GOT3 (cell line): ENCODE measurements around the gene NUBP2.
"Not testable (repeated sequence)": the region's sequence is repeated elsewhere in the genome, so short reads cannot be mapped to it uniquely, and the experiment has no call there.

Experiments
- DNase-seq: peaks from one replicate; lab custom pipeline; 2025; ENCODE audit warnings: mixed read lengths; lab: John Stamatoyannopoulos, UW

NUBP2 gene

DNA sequence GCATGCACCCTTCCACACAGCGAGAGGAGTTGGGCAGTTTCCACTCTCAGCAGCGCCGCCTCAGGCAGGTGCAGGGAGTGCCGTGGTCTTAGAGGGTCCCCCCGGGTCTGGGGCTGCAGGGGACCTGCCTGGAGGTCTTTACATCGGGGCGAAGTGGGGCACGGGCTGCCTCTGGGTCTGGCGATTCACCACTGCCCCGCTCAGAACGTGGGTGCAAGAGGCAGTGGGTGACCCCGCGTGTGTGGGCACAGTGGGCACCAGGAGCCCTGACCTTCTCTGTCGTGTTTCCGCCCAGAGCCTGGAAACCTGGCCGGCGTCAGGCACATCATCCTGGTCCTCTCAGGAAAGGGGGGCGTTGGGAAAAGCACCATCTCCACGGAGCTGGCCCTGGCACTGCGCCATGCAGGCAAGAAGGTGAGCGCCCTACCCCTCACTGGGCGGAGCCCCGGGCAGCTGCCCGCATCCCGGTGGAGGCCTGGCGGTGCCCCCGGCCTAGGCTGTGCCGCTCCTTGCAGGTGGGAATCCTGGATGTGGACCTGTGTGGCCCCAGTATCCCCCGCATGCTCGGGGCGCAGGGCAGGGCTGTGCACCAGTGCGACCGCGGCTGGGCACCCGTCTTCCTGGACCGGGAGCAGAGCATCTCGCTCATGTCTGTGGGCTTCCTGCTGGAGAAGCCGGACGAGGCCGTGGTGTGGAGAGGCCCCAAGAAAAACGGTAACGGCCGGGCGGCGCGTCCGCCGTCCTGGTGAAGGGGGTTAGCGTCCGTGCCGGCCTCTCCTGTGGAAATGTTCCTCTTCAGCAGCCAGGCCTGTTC lies 3.7 kb downstream of the NUBP2 start:
- no peak for DNase-seq

DNA sequence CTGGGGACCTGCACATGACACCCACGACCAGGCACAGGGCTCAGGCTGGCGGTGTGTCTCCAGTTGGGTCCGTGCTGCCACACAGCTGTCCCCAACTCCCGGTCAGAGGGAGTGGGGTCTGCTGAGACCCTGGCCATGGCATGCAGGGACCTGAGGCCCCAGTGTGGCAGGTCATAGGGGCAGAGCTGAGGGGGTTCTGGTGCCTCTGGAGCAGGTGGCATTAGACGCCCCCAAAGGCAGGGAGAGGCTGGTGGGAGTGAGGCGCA lies 4.2 kb downstream of the NUBP2 start:
- DNase-seq: no peak

DNA sequence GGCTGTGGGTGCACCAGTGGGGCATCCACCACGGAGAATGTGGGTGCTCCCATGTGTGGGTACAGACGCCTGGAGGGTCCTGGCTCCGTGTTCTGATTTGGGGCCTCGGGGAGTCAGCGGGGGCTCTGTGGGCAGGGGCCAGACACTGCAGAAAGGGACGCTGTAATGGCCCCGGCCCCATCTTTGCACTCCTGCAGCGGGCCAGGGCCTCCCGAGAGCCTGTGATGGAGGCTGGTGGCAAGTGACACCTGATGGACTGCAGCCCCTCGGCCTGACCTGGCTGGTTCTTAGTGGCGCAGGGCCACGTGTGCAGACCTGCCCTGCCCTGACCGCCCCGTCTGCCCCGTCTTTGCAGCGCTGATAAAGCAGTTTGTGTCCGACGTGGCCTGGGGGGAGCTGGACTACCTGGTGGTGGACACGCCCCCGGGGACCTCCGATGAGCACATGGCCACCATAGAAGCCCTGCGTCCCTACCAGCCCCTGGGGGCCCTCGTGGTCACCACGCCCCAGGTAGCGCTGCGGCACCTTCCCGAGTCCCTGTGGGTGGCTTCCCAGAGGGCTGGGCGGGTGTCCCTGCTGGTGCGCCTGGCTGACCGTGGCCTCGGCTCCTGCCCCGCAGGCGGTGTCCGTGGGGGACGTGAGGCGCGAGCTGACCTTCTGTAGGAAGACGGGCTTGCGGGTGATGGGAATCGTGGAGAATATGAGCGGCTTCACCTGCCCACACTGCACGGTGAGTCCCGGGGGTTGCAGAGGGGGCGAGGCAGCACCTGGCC lies 4.7 kb downstream of the NUBP2 start:
- DNase-seq: no peak

DNA sequence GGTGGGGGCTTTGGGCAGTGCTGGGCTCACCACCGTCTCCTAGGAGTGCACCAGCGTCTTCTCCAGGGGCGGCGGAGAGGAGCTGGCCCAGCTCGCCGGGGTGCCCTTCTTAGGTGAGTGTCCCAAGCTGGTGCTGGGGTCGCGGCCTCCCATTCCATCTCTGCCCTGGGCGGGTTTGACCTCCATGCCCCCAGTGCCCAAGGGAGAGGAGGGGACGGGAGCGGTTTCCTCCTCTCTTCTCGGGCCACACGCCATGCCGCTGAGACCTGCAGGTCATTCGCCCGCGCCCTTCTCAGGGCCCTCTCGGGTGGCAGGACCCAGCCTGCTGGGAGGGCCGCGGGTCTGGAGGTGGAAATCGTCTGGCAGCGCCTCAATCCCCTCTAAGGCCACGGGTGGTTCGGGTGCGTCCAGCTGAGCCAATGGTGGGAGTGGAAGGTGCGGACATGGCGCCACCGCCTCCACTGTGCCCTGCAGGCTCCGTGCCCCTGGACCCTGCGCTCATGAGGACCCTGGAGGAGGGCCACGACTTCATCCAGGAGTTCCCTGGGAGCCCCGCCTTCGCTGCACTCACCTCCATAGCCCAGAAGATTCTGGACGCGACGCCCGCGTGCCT lies 5.4 kb downstream of the NUBP2 start:
- DNase-seq: no peak

DNA sequence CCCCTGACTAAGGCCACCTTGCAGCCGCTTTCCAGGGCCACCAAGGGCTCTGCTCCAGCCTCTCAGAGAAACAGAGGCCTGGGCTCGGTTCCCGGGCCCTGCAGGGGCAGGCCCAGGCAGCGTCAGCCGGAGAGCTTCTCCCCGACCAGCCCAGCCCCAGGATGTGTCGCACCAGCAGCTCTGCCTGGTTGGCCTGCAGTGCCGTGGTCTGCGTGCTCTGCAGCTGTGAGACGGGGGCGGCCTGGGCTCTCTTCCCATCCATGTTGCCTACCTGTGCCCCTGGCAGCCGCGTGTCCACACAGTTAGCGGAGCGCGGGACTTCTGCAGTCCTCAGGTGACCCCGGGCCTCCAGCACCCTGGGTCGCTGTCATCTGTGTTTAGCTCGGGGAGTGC lies 5.9 kb downstream of the NUBP2 start:
- no peak for DNase-seq

DNA sequence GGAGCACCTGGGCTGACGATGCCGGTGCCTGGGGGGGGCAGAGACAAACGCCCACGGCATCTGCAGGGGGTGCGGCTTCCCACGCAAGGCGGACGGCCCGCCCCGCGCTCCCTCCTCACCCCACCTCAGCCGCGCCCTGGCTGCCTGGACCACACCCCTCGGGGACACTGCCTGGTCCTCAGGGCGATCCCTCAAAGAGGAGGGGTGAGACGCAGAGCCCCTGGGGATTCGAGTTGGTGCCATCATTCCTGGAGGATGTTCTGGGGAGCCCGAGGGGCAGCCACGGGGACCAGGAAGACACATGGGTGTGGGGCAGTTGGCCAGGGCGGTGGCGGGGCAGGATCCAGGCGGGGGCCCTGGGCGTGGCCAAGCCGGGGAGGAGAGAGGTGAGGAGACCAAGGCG lies 6.9 kb downstream of the NUBP2 start:
- DNase-seq: no peak

DNA sequence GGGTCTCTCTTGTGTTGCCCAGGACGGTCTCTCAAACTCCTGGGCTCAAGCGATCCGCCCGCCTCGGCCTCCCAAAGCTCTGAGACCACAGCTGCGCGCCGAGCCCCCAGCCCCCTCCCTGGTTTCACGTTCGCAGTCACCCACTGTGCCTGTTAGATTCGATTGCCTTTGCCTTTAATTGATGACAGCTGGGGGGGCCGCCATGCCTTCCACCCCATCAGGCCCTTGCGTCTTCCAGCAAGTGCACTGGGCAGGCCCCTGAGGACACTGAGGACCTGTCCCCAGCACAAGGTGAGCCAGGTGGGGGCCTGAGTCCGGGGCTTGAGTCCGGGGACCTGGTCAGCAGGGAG lies 7.5 kb downstream of the NUBP2 start:
- DNase-seq: no peak

DNA sequence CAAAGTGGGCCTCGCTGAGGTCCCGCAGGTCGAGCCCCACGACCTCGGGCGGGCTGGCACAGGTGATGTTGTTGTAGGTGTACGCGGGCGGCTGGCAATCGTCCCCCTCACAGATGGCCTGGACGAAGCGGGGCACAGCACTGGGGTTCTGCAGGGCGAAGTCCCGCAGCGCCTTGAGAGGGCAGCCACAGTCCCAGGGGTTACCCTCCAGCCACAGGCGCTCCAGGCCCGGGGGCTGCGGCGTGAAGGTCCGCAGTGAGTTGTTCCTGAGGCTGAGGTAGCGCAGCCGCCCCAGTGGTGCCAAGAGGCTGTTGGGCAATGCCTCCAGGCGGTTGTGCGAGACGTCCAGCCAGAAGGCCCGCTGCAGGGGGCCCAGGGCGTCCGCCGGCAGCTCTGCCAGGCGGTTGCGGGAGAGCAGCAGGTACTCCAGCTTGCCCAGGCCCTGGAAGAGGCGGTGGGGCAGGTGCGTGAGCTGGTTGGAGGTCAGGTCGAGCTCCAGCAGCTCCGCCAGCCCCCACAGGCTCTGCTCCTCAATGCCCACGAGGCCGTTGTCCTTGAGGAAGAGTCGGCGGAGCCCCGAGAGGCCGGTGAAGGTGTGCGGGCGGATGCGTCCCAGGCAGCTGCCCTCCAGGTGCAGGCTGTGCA lies 8.0 kb downstream of the NUBP2 start:
- DNase-seq: no peak

DNA sequence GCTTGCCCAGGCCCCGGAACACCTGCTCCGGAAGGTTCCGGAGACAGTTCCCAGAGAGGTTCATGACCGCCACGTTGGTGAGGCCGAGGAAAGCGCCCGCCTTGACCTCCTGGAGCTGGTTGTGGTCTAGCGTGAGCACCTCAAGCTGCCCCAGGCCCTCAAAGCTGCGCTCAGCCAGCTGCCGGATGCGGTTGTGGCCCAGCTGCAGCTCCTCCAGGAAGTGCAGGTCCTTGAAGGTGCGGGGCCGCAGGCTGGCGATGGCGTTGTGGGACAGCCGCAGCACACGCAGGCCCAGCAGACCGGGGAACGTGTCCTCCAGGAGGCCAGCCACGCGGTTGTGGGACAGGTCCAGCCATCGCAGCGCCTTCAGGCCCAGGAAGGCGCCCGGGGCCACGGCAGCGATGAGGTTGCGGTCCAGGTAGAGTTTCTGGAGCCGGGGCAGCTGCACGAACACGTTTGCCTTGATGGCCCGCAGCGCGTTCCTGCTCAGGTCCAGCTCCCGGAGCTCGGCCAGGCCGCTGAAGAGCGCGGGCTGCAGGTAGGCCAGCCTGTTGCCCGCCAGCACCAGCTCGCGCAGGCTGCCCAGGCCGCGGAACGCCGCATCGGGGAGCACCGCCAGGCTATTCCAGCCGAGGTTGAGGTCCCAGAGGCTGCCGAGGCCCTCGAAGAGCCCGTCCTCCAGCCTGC lies 8.6 kb downstream of the NUBP2 start:
- no peak for DNase-seq

DNA sequence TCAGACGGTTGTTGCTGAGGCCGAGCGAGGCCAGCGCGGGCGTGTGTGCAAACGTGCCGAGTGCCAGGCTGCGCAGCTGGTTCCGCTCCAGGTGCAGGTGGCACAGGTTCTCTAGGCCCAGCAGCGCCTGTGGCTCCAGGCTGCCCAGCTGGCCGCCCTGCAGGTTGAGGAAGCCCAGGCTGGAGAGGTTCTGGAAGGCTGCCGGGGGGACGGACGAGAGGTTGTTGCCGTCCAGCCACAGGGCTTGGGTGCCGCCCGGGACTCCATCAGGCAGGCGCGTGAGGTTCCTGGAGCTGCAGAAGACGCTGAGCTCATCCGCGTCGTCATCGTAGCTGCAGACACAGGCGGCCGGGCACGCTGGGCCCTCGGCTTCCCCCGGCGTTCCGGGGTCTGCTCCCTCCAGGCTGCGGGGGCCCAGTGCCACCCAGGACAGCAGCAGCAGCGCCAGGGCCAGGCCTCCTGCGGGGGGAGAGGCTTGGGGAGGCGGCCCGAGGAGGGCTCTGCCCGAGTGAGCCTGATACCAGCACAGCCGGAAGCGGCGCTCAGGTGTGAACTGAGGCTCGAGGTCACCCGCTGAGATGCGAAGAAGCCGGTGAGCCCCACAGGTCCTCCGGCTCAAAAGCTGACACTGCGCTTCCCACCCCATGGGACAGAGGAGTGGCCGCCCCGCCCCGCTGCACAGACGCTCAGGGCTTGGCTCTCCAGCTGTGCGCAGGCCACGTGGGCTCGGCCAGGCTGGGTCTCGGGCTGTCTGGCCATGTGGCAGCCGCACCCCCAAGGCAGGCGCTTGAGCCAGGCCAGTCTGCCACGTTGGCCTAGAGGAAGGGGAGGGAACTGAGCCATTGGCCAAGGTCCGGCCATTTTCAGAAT lies 9.4 kb downstream of the NUBP2 start:
- DNase-seq: no peak

DNA sequence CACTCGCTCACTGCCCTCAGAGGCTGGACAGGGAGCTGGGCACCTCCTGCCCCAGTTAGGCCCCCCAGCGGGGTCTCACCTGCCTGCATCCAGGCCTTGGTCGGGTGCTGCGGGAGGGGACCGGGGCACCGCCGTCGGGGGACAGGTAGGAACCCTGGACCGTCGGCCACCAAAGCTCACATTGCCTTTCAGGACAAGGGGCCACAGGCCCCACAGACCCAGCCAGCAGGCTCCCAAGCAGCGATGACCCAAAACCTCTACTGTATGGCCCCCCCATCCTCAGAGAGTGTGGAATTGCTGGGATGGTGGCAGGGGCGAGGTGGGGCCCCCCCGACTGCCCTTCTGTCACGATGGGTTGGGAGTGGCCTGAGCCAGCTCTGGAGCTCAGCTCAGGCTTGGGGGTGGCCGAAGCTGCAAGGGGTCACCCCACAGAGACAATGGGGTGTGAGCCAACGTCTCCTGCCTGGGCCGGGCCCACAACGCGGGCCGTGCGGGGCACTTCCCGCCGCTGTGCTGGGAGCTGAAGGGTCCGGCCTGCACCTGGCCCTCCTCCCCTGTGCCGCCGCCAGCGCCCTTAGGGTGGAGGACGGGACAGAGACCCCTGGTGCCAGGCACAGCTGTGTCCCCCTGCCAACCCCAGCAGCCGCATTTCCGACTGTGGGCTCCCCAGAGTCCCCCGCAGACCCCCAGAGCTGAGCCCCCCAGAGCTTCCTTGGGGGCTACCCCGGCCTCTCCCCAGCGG lies 10.2 kb downstream of the NUBP2 start:
- no peak for DNase-seq

DNA sequence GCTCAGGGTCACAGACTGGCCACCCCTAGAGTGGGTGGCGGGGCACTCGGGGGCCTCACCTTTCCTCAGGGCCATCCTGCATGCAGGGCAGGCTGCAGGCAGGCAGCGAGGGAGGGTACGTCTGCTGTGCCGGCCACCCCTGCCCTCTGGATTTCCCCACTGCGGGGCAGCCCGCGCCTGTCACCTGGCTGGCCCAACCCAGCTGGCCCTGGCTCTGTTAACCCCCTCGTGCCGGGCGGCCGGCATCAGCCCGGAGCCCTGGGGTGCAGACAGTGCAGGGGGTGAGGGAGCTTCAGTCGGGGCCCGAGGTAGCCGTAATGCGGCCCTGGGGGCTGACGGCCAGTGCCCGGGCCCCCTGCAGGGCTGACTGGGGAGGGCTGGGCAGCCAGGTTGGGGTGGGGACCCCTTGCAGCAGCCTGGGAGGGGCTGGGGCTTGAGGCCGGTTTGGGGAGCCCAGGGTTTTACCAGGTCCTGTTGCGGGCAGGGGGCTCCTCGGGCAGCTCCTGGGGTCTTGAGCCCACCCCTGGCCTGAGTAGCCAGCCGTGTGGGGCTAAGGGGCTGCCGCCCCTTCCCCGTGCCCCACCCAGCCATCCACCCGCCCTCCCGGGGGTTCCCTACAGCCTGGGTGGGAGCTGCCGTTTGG lies 10.9 kb downstream of the NUBP2 start, which contains the start of gene IGFALS:
TSS of gene IGFALS (minus strand) at position 128 of the 643 bp plus-strand sequence. CDS start at position 75, 53 bp downstream.
- DNase-seq: no peak

DNA sequence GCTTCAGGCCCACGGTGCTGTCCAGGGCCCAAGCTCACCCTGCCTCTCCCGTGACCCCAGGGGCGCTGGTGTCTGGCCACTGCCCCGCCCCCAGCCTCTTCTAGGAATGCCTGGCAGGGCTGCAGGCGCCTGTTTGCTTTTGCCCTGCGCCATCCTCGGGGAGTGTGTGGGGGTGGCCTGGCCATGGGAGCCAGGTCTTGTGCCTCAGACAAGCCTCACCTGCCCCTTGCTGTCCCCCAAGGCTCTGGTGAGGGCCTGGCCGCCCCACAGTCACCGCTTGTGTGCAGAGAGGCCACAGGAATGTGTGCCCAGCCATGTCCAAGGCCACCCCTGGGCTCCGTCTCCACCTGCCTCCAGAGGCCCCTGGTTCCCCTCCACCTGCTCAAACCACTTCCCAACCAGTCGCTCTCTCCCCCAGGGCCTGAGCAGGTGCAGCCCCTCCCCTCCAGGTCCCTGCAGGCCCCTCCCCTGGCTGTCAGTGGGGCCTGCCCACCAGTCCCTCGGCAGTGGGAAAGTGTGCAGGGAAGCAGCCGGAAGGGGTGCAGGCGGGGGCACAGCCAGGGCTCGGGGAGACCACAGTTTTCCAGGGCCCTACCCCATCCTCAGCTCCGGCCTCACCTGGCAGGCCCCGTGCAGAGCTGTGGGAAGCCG lies 11.6 kb downstream of the NUBP2 start:
- DNase-seq: no peak

DNA sequence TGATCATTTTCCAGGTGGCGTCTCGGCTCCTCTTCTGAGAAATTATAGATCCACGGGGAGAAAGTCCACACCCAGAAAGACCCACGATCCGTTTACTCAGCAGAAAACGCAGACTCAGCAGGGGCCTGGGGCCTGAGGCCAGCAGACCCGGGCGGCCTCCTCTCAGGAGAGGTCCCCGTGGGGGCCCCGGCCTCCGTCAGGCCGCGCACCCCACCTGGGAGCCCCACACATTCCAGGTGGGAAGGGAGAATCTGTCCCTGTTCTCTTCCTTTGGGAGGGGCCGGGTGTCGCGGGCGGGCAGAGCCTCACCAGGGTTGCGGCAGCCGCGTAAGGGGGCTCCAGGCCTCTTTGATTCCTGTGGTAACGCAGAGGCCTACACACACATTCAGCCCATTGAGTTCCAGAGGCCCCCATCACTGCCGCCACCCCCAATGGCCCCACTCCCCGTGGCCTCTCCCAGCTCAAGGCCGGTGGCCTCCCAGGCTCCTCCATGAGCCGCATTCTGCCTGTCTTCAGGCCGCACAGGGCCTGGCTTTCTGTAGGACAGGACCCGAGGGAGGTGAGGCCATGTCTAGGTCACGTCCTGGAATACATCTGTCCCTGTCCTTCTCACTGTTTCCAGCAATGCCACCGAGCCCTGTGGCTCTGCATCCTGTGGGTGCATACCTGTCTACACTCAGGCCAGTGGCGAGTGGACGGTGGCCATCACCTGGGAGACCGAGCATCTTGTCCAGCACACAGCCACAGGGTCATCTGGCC lies 12.3 kb downstream of the NUBP2 start:
- no peak for DNase-seq

DNA sequence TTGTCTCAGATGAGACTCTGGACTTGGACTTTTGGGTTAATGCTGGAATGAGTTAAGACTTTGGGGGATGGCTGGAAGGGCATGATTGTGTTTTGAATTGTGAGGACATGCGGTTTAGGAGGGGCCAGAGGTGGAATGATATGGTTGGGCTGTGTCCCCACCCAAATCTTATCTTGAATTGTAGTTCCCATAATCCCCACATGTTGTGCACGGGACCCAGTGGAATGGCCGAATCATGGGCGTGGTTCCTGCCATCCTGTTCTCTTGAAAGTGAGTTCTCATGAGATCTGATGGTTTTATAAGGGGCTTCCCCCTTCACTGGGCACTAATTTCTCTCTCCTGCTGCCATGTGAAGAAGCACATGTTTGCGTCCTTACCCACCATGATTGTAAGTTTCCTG lies 16.5 kb downstream of the NUBP2 start:
- not testable (repeated sequence) for DNase-seq

DNA sequence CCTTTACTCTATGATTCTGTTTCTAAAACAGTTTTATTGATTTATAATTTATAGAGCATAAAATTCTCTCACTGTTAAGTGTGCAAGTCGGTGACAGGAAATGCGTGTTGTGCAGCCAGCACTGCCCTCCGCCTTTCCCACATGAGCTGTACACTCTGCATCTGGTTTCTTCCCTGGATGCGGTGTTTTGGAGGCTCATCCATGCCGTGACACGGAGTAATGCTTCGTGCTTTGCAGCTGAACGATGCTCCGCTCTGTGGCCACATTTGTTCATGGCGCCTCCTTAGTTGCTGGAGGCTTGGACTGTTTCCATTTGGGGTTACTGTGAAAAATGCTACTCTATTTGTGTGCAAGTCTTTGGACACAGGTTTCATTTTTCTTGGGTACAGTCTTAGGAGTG lies 17.9 kb downstream of the NUBP2 start:
- DNase-seq: no peak

DNA sequence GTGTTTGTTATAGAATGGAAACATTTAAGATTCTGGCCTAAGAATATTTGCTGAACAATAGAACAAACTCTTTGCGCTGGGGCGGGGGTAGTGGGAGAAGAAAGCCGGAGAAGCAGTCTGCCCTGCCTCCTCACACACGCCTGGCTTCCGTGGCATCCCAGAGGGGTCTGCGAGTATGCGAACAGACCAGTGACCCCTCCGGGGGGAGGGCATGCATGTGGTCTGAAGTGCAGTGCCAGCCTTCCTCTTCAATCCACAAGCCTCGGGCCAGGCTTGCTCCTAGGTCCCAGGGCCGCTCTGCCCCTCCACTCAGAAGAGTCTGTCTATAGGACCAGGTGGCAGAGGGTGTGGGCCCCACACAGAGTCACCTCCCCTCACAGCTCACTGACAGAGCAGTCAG lies 24.9 kb downstream of the NUBP2 start:
- DNase-seq: no peak

DNA sequence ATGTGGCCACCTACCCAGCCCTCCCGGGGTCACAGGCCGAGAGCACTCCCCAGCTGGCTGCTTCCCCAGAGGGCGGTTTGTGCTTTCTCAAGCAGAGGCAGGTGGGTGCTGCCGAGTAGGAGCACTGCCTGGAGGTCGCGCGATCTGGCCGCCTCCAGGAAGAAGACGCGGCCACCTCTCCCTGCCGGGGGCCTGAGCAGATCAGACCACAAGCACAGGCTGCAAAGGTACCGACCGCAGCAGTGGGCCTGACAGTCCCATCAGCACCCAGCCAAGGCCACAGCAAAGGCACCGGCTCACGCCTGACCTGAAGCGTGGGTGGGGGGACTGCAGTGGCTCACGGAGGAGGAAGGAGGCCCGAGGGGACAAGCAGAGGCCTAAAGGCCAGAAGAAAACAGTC lies 25.9 kb downstream of the NUBP2 start:
- no peak for DNase-seq
